Measurements from ENCODE around the gene IL23R.

- TF ChIP-seq RAD21 (IDR thresholded peaks at IDR 0.05; ENCODE audit: low read length): no peak
- no peak for TF ChIP-seq ZBTB33 (IDR thresholded peaks at IDR 0.05; ENCODE audit: borderline replicate concordance, low read depth)
- no peak for TF ChIP-seq JUND (IDR thresholded peaks at IDR 0.05)
- no peak for TF ChIP-seq CTCF (IDR thresholded peaks at IDR 0.05)
- no peak for TF ChIP-seq USF2 (IDR thresholded peaks at IDR 0.05; ENCODE audit: borderline replicate concordance, low read depth, low read length)
- TF ChIP-seq TAF1 (IDR thresholded peaks at IDR 0.05; ENCODE audit: borderline replicate concordance, low read depth, low read length): no peak
- TF ChIP-seq MXI1 (IDR thresholded peaks at IDR 0.05; ENCODE audit: low read depth, low read length): no peak
- no peak for TF ChIP-seq SMC3 (IDR thresholded peaks at IDR 0.05; ENCODE audit: low read depth, low read length)
- no peak for TF ChIP-seq RXRA (IDR thresholded peaks at IDR 0.05; ENCODE audit: borderline replicate concordance, low read depth)
- TF ChIP-seq TEAD4 (IDR thresholded peaks at IDR 0.05; ENCODE audit: borderline replicate concordance, insufficient read depth): no peak
- TF ChIP-seq REST (IDR thresholded peaks at IDR 0.05; ENCODE audit: low read depth, low read length): no peak
Measured at GRCh38 chr1:67170751-67171573, 4.7 kb downstream of the IL23R start.

All from SK-N-SH (cell line).